Activated CD4-positive, alpha-beta T cell treated with anti-CD3 and anti-CD28 coated beads for 24 hours (primary cell): ENCODE measurements around the gene CCDC121.

Source experiments
- DNase-seq, 2 donors: peaks; one replicate each; pipeline ENCODE4 v3.0.0-alpha.2; 2020; ENCODE audit warnings: low read depth in 2 of 2

The CCDC121 gene

DNA sequence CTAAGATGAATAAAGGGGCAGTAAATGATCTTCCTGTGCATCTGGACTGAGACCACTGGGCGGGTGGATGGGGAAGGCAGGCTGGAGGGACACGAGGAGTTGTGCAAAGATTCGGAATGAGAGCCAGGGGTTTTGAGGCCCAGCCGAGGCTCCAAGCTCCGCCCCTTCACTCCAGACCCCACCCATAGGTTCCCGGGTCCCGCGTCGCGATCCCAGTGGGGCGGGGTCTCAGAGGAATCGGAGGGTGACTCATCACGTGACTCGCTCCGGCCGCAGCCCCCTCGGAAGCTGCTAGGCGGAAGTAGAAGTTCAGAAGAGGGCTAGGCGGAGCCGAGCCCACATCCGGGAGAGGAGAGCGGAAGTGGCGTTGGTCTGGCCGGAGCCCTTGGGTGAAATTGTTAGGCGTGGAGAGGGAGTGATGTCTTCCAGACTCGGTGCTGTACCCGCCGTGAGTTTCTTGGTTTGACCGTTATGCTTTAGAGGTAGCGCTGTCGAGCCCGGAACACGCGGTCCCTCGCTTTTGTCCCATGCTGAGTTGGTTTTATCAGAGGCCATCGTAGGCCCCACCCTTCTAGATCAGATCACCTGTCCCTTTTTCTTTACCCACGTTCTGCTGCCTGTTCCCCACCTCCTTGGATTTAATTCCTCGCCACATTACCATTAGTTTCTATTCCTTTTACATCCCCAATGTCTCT is 46.0 kb downstream of the CCDC121 start, which contains the start of gene ZNF512:
Gene ZNF512 (plus strand): TSS at position 348 of the 695 bp plus-strand sequence. CDS start 71 bp downstream, at position 419.
- DNase-seq, result peak; percentile 67 to 69

DNA sequence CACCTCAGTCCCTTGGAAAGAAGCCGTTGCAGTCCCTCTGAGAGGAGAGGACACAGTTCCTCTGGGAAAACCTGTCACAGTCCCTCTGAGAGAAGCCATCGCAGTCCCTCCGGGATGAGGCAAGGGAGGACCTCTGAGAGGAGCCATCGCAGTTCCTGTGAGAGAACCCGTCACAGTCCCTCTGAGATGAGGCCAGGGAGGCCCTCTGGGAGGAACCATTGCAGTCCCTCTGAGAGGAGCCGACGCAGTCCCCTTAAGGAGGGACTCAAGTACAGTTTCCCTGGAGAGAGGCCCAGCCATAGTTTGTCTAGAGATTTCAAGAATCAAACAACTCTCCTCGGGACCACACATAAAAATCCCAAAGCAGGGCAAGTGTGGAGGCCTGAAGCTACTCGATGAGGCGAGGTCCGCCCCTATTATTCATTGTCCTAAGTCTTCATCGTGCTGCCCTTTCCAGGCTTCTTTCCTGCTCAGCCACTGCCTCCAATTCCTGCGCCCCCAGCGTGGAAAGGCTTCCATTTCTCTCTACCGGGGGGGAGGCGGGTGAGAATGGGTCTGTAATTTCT is 46.6 kb downstream of the CCDC121 start:
- no peak for DNase-seq

DNA sequence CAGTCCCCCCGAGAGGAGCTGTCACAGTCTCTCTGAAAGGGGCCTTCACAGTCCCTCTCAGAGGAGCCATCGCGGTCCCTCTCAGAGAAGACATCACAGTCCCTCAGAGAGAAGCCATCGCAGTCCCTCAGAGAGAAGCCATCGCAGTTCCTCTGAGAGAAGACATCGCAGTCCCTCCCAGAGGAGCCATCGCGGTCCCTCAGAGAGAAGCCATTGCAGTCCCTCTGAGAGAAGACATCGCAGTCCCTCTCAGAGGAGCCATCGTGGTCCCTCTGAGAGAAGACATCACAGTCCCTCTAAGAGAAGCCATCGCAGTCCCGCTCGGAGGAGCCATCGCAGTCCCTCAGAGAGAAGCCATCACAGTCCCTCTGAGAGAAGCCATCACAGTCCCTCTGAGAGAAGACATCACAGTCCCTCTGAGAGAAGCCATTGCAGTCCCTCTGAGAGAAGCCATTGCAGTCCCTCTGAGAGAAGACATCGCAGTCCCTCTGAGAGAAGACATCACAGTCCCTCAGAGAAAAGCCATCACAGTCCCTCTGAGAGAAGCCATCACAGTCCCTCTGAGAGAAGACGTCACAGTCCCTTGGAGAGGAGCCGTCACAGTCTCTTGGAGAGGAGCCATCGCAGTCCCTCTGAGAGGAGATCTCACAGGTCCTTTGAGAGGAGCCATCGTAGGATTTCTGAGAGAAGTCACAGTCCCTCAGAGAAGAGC is 47.2 kb downstream of the CCDC121 start:
- no peak for DNase-seq
